ENCODE data around the gene RPS15A. TPM values are rescaled to one million over a fixed set of nuclear protein-coding genes. Genes with fewer than 3 reads are reported as not detected.

RPS15A gene
- total RNA-seq, 1 donor from 2014 or later, result 784 TPM

- H3K36me3 Mint-ChIP-seq (ENCODE audit: unreplicated experiment), result no peaks in the 10 kb centered on the region
- peak overlapping the region; percentile 99 for H3K4me3 Mint-ChIP-seq (ENCODE audit: unreplicated experiment)
- peaks cover 7% of the 10 kb centered on the region for H3K27me3 Mint-ChIP-seq (ENCODE audit: unreplicated experiment)
- H3K9me3 Mint-ChIP-seq (ENCODE audit: unreplicated experiment), result peaks cover 8% of the 10 kb centered on the region
- no peak for DNase-seq
- peaks cover 19% of the 10 kb centered on the region for H3K4me1 Mint-ChIP-seq (ENCODE audit: low read depth, unreplicated experiment)
- no peak for TF ChIP-seq CTCF (IDR thresholded peaks at IDR 0.05; ENCODE audit: partially characterized antibody, unreplicated experiment)
- peak overlapping the region; percentile 99 for H3K27ac Mint-ChIP-seq (ENCODE audit: unreplicated experiment)
Observed at GRCh38 chr16:18800293-18800692, 10.2 kb upstream of the RPS15A start.

- Mint-ChIP-seq H3K36me3 (ENCODE audit: unreplicated experiment) (no peaks in the 10 kb centered on the region), H3K4me1 (ENCODE audit: low read depth, unreplicated experiment) (peaks cover 19% of the 10 kb centered on the region), H3K9me3 (ENCODE audit: unreplicated experiment) (peaks cover 8% of the 10 kb centered on the region), H3K27ac (ENCODE audit: unreplicated experiment) (peak overlapping the region; percentile 99), H3K27me3 (ENCODE audit: unreplicated experiment) (peaks cover 7% of the 10 kb centered on the region), H3K4me3 (ENCODE audit: unreplicated experiment) (peak overlapping the region; percentile 99)
- DNase-seq, result no peak
- no peak for TF ChIP-seq CTCF (IDR thresholded peaks at IDR 0.05; ENCODE audit: partially characterized antibody, unreplicated experiment)
Observed at GRCh38 chr16:18799500-18799899, 9.4 kb upstream of the RPS15A start.

DNA sequence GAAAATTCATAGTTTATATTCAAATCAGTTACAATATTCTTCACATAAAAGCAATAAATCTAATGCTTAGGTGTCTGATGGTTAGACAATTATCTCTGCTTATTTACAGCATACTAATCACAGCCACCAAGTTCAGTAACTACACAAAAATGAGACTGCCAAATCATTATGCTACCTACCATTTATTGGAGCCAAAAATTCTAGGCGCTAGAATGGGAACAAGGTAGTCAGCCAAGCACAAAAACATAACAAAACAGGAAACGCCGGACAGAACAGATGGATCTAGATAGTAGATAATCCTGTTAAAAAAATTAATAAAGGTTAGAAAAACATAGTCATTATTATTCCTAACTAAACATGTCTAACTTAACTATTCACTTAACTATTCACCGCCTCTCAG is 7.6 kb upstream of the RPS15A start:
- no peak for DNase-seq
- Mint-ChIP-seq H3K36me3 (ENCODE audit: unreplicated experiment) (no peaks in the 10 kb centered on the region), H3K4me1 (ENCODE audit: low read depth, unreplicated experiment) (peaks cover 13% of the 10 kb centered on the region), H3K4me3 (ENCODE audit: unreplicated experiment) (no peak overlapping the region), H3K27ac (ENCODE audit: unreplicated experiment) (peak overlapping the region; percentile 48), H3K9me3 (ENCODE audit: unreplicated experiment) (peaks cover 8% of the 10 kb centered on the region), H3K27me3 (ENCODE audit: unreplicated experiment) (peaks cover 7% of the 10 kb centered on the region)
- TF ChIP-seq CTCF (IDR thresholded peaks at IDR 0.05; ENCODE audit: partially characterized antibody, unreplicated experiment), result no peak

DNA sequence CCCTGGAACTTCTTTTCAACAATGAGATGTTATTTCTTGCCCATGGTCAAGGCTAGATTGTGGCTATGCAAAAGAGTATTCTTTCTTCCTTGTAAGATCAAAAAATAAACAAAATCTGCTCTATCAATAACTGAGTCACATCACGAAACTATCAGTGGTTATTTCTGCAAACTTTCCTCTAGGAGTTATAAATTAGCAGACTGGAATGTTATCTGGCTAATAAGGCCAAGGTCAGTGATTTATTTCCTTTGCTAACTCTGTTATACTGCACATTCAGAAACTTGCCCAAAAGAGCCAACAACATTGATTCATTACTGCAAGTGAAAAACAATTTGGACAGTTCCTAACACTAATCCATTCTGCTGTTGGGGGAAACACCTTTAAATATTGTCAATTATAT is 6.2 kb upstream of the RPS15A start:
- peaks cover 6% of the 10 kb centered on the region for H3K27me3 Mint-ChIP-seq (ENCODE audit: unreplicated experiment)
- H3K4me1 Mint-ChIP-seq (ENCODE audit: low read depth, unreplicated experiment), result peaks cover 13% of the 10 kb centered on the region
- DNase-seq, result no peak
- no peak for TF ChIP-seq CTCF (IDR thresholded peaks at IDR 0.05; ENCODE audit: partially characterized antibody, unreplicated experiment)
- no peak overlapping the region for H3K4me3 Mint-ChIP-seq (ENCODE audit: unreplicated experiment)
- no peaks in the 10 kb centered on the region for H3K36me3 Mint-ChIP-seq (ENCODE audit: unreplicated experiment)
- peaks cover 5% of the 10 kb centered on the region for H3K9me3 Mint-ChIP-seq (ENCODE audit: unreplicated experiment)
- H3K27ac Mint-ChIP-seq (ENCODE audit: unreplicated experiment), result no peak overlapping the region

DNA sequence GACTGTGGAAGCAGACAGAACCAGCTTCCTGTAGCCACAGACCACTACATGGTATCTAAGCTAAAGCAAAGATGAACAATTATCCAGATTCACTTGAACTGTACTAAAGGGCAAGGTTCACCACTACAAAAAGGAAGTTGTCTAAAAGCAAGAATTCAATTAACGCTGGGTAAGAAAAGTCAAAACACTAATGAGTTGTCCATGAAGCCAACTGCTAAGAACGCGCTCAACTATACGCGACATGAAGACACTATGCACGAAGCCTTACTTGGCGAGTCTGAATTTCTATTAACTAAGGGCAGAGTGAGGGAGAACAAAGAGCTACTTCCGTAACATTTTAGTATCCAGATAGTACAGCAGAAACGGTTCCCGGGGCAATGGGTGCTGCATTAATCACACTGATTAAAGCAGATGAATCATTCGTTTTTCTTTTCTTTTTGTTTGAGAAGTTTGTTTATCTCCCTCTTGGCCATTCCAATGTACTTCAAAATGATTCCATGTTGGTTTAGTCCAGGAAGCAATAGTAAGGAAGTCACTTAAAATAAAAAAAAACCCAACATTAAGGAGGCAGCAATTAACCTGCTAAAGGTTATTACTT is 2.8 kb upstream of the RPS15A start:
- TF ChIP-seq CTCF (IDR thresholded peaks at IDR 0.05; ENCODE audit: partially characterized antibody, unreplicated experiment), result no peak

More for the DNA sequence above, 2.8 kb upstream of the RPS15A start:
- H3K27ac Mint-ChIP-seq (ENCODE audit: unreplicated experiment), result no peak overlapping the region
- peaks cover 10% of the 10 kb centered on the region for H3K36me3 Mint-ChIP-seq (ENCODE audit: unreplicated experiment)
- DNase-seq, result no peak
- no peak overlapping the region for H3K4me3 Mint-ChIP-seq (ENCODE audit: unreplicated experiment)
- H3K4me1 Mint-ChIP-seq (ENCODE audit: low read depth, unreplicated experiment), result peaks cover 14% of the 10 kb centered on the region
- no peaks in the 10 kb centered on the region for H3K27me3 Mint-ChIP-seq (ENCODE audit: unreplicated experiment)
- H3K9me3 Mint-ChIP-seq (ENCODE audit: unreplicated experiment), result peaks cover 10% of the 10 kb centered on the region

All from glutamatergic neuron (in vitro differentiated cells).